HG03196 (cell line): ENCODE data around the gene PAEP.
"Not testable (repeated sequence)": the region's sequence is repeated elsewhere in the genome, so short reads cannot be mapped to it uniquely, and the experiment has no call there.

Experiments used
- ATAC-seq: cut with Tn5 transposase; IDR thresholded peaks from one replicate; pipeline ENCODE4 v1.9.1; 2021; ENCODE audit not compliant: unreplicated experiment

The PAEP gene

DNA sequence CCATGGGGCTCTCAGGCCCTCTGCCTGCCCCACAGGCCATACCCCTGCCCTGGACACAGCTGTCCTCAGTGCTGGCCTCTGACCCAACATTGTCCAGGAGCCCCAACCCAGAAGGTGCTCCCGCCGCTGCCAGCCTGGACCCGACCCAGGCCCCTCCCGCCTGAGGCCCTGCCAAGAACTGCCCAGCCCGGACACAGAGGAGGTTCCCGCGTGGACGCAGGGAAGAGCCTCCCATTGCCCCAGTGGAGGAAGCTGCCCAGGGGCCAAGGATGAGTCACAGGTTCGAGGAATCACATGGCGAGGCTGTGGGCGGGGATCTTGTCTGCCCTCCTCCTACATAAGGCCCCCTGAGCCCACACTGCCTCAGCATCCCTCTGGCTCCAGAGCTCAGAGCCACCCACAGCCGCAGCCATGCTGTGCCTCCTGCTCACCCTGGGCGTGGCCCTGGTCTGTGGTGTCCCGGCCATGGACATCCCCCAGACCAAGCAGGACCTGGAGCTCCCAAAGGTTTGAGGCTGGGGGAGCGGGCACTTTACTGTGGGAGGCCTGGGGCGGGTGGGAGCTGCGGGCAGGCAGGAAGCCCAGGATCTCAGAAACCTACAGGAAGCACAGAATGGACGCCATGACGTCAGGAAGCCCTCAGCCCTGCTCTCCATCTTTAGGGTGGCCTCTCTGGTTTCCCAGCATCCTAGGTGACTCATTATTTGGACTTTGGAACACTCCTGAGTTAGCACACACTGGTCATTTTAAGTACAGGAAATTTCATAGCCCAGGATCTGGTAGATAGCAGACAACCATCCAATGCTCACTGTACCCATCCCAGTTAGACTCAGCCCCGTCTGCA is at the start of gene PAEP:
Gene PAEP (plus strand): TSS at position 366 of the 844 bp plus-strand sequence.
- no peak for ATAC-seq

DNA sequence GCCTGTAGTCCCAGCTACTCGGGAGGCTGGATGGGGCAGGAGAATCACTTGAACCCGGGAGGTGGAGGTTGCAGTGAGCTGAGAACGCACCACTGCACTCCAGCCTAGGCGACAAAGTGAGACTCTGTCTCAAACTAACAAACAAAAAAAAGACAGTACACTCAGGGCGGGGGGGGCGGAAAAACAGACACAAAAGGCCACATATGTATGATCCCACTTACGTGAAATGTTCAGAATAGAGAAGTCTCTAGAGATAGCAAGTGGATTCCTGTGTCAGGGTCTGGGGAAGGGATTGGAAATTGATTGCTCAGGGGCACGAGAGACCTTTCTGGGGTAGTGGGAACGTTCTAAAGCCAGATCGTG is 49.3 kb upstream of the PAEP start:
- ATAC-seq, result no peak

GRCh38 chr9:135512904-135513303 is 48.7 kb upstream of the PAEP start:
- no peak for ATAC-seq

DNA sequence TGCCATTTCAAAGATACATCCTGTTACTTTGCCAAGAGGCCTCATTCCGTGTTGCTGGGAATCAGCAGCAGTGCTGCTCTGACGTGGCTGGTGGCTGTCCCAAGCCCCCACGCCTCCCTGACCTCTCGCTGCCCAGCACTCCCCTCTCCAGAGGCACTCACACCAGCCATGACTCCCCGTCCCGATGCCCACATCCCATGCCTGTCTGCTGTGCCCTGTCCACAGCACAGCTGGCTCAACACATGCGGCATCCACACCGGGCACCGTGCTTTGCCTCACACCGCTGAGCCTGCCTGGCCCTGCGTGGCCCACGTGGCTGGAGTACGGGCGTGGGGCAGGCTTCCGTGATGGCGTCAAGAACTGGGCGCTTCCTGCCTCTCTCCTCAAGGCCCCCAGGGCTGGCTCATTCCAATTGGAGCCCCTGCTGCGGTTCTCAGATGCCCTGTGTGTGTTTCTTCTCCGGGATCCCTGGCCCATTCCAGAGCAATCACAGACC is 48.2 kb upstream of the PAEP start:
- no peak for ATAC-seq

DNA sequence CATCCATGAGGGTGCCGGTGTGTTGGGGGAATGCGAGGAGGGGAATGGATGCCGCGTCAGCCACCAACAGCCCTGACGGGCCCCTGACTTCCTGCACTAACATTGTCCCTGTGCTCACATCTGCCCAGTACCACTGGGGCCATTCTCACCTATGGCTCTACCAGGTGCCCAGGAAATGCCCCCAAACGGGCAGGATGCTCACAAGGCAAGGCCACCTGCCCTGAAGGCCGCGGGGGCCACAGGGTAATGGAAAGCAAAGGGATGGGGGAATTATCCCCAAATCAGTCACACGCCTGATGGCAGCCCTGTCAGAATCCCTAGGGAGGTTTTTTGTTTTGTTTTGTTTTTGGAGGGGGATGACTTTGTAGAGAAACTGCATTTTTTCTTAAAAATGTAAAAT is 47.6 kb upstream of the PAEP start:
- ATAC-seq, result not testable (repeated sequence)

DNA sequence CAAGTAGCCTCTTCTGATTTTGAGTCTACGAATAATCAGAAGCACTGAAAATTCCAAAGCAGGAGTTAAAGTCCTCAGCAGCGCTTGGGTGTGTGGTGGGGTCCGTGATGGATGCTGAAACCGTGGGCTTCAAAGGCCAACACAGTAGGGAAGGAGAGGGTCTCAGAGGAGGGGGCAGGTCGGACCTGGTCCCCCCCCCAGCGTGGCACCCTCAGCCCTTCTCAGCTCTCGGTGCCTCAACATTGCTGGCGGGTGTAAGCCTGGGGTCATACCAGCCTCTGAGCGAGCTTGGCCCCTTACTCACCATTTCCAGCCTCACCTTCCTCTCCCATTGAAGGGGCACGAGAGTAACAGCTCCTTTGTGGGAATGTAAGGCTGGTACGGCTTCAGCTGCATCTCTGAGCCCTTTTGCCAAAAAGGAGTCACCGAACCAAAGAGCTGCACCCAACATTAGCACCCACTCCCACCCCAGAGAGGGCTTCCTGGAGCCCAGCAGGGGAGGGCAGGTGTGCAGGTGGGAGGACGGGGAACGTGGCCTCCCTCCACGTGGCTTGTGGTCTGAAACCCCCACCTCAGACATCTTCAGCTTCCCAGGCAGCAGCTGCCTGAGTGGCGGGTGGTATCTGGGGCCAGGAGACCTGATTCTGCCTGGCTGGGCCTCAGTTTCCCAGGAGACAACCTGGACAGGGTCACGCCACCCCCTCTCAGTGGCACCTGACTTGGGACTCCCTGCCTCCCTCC is 47.0 kb upstream of the PAEP start:
- ATAC-seq, result no peak

DNA sequence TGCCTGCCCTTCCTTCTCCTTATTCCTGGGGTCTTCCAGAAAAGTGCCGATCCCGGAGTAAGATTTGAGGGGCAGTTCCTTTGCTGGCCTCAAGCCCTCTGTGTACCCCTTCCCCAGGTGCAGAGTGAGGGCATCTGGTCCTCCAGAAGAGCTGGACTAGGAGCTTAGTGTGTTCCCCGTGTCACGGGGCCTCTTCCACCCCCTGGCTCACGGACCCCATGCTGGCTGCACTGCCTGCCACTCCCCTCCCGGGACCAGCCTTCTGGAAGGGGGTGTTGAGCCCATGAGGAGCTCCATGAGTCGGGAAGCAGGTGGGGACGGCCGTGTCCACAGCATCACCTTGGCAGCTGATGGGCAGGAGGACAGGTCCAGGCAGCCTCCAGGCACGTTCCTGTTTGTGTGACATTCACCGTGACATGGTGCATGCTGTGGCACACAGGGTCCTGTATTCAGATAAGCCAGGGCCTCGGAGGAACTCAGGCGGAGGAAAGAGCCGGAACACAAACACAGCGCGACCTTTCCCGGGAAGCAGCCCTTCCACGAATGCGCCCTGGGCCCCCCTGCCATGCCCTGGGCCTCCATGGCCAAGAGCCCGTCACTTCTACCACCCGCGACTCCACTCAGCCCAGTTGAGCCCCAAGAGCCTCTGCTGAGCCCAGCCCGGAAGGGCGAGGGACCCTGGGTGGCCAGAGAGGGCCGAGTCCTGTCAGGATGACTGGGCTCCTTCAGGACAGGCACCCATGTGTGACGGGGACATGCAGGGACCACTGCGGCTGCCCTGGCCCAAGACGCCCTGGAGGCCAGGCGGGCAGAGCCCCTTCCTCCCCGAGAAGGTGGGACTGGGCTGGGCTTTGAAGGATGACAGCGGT is 46.2 kb upstream of the PAEP start:
- ATAC-seq, result no peak

DNA sequence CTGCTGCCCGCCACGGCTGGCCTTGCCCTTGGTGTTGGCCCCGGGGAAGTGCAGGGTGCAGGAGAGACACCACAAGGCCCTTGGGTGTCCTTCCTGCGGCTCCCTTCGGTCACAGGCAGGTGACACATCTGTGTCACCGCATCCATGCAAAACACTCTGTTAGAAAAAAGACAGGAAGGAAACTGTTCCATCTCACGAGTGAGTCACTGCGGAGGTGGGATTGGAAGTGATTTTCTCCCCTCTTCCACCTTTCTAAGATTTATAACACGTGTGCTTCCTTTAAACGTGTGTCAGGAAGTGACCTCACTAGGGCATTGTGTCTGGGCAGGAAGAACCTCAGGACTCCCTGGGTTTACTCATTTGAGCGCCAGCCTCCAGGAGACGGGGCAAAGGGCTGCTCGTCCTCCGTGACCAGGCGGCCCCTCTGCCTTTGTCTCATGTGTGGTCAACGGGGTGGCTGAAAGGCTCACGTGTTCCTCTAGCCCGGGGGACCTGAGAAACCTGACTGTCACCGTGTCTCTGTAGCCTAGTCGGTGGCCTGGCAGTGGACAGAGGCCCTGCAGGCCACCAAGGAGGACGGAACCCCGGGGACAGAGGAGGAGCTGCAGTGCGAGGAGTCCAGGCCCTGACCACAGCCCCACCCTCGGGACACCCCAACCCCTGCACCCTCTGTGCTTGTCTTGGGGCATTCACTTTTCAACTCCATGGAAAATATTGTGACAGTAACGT is 45.3 kb upstream of the PAEP start:
- ATAC-seq, result no peak

DNA sequence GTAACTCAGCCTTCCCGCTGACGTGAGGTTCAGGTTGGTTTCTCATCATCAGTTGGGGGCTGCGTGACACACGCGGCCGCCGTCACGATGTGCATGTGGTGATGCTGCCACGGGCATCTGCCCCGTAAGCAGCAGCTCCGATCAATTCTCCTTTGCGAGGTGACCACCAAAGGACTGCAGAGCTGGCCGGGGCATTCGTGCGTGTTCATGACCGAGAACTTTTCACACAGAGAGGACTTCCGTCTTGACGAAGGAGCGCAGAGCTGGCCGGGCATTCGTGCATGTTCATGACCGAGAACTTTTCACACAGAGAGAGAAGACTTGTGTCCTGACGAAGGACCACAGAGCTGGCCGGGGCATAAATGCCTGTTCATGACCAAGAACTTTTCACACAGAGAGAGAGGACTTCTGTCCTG is 44.1 kb upstream of the PAEP start:
- no peak for ATAC-seq

DNA sequence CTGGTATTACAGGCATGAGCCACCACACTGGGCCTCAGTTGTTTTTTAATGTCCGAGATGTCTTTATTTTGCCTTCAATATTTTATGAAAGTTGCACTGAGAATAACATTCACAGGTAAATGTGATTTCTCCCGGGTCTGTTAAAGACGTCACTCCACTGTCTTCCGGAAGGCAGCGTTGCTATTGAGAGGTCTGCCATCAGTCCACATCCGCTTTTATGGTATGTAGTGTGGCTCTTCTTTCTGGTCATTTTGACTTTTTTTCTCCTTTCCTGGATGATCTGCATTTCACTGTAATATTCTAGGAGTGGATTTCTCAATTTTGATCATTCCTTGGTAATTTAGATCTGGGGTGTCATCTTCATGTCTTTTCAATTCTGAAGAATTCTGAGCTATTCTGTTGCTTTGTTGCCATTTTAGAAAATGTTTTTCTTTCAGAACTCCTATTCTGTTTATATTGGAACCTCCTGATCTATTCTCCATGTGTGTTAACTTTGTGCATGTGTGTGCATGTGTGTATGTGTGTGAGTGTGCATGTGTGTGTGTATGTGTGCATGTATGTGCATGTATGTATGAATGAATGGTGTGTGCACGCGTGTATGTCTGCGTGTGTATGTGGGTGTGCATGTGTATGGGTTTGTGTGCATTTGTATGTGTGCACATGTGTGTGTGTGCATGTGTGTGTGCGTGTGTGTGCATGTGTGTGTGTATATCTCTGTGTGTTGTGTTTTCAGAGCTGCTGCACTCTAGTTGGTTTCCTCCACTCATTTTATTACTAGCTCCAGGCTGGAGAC is 42.2 kb upstream of the PAEP start:
- ATAC-seq, result no peak

GRCh38 chr9:135520916-135521607 is 40.5 kb upstream of the PAEP start, which contains the start of gene LCN1:
Gene LCN1, plus strand, starts transcription at chr9:135521440. Its CDS starts 58 bp downstream, at chr9:135521498.
- no peak for ATAC-seq

DNA sequence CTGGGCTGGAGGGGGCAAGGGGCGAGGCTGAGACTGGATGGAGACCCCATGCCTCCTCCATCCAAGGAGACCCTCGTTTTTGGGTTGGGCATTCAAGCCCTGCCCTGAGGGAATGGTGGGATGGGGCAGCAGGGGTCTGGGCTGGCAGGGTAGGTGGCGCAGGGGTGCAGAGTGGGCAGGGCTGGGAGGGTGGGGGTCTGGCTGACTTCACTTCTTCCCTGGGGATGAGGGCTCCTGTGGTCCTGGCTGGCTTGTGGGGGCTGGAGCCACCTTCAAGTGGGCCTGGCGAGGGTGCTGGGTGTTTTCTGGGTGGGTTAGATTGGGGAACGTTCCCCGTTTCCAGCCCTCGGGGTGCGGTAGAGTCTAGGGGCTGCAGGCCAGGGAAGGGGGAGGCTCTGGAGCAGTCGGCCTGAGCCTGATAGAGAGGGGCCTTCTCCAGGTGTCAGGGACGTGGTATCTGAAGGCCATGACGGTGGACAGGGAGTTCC is 39.9 kb upstream of the PAEP start:
- no peak for ATAC-seq

- ATAC-seq, result no peak
These were observed 39.2 kb upstream of the PAEP start for GRCh38 chr9:135522137-135522877.

- no peak for ATAC-seq
These were observed 38.6 kb upstream of the PAEP start for GRCh38 chr9:135522931-135523330.

DNA sequence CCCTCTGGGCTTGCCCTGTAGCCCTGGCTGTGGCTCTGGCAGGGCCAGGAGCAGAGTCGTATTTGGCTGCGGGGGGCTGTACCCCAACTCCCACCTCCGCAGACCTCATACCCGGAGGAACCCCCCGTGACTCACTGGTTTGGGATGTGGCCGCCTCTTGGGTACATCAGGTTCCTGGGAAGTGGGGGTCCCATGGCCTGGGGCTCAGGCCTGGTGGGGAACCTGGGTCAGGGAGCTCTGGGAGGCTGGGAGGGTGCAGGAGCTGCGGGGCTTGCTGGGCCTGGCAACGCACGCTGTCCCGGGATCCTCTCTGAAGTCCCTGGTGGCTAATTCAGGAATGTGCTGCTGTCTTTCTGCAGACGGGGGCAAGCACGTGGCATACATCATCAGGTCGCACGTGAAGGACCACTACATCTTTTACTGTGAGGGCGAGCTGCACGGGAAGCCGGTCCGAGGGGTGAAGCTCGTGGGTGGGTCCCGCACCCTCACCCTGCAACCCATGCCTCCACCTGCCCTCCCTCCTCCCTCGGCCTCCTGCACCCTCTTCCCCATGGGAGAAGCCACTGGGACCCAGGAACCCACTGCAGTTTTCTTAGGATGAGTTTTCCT is 37.9 kb upstream of the PAEP start:
- ATAC-seq, result no peak

GRCh38 chr9:135524130-135524861 is 37.3 kb upstream of the PAEP start:
- no peak for ATAC-seq
